GM18520 (cell line): ENCODE measurements around the gene UNC50.

Experiments used
- ATAC-seq: cut with Tn5 transposase; IDR thresholded peaks from one replicate; pipeline ENCODE4 v1.9.1; 2021; ENCODE audit not compliant: unreplicated experiment

UNC50 gene, protein sequence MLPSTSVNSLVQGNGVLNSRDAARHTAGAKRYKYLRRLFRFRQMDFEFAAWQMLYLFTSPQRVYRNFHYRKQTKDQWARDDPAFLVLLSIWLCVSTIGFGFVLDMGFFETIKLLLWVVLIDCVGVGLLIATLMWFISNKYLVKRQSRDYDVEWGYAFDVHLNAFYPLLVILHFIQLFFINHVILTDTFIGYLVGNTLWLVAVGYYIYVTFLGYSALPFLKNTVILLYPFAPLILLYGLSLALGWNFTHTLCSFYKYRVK

GRCh38 chr2:98608116-98608961, at the start of gene UNC50, which contains the start of gene COA5:
Gene UNC50 (plus strand): TSS chr2:98608589. CDS start chr2:98609760, 1,171 bp downstream.
Gene COA5 (minus strand): TSS chr2:98608512. CDS start chr2:98608405, 107 bp downstream.
- ATAC-seq: peak; percentile 81

- ATAC-seq: no peak
These were observed 49.4 kb upstream of the UNC50 start for GRCh38 chr2:98558852-98559530.

- ATAC-seq: no peak
These were observed 48.8 kb upstream of the UNC50 start for GRCh38 chr2:98559581-98559980.

DNA sequence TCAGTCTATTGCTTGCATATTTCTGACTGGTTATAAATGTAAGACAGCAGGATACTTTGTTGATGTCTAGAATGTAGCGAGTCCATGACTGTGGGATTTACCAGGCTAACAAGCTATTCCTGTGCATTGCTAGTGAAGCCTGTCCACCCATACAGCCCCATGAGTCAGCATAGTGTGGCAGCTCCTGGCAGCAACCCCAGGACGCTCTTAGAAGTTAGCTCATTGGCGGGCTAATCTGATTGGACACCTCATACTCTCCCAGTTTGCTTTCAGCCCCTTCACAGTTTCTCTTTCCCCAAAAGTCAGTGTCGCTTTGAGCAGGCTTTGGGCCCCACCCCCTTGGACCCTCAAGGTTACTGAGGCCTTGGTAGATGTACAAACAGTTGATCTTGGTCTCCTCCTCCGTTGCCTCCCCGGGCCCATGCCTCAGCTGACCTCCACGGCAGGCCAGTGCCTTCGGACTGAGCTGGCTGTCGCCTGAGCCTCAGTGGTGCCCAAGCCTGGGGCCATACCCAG, 48.1 kb upstream of the UNC50 start:
- no peak for ATAC-seq

- ATAC-seq: no peak
These were observed 47.4 kb upstream of the UNC50 start for GRCh38 chr2:98561018-98561417.

GRCh38 chr2:98561902-98562695, 46.3 kb upstream of the UNC50 start:
- no peak for ATAC-seq

DNA sequence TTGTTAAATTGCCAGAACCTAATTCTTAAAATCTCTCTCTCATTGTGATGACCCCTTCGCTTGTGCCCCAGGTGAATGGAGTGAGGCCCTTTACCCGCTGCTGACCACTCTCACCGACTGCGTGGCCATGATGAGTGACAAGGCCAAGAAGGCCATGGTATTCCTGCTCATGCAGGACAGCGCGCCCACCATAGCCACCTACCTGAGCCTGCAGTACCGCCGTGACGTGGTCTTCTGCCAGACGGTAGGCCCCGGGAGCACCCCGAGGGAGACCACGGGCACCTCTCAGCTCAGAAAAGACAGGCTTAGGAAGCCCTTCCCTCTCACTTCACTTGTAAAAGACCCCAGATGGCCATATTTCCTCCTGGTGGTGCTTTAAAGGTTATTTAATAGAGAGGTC, 45.0 kb upstream of the UNC50 start:
- no peak for ATAC-seq

- no peak for ATAC-seq
These were observed 43.8 kb upstream of the UNC50 start for GRCh38 chr2:98564541-98565132.

DNA sequence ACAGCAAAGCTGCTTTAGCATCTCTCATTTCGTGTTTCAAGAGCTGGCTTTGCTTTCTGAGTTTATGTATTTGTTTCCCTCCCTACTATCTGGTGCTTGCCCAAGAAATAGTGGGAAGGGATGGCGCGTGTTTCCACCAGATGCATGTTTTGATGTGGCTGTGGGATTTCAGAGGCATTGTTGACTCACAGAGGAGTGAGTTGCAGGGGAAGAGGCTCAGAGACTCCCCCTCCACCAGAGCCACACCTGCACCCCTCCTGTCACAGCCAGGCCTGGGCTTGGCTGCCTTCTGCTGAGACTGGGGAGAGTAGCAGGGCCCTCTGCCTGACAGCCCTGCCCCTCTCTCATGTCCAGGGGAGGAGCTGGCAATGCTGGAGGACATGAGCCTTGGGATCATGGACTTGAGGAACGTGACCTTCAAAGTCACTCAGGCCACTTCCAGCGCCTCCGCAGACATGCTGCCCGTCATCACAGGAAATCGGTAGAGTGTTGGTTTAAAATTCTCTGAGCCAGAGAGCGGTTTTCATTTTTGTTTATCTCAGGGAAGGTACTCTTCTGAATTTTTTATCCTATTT, 43.0 kb upstream of the UNC50 start:
- no peak for ATAC-seq

DNA sequence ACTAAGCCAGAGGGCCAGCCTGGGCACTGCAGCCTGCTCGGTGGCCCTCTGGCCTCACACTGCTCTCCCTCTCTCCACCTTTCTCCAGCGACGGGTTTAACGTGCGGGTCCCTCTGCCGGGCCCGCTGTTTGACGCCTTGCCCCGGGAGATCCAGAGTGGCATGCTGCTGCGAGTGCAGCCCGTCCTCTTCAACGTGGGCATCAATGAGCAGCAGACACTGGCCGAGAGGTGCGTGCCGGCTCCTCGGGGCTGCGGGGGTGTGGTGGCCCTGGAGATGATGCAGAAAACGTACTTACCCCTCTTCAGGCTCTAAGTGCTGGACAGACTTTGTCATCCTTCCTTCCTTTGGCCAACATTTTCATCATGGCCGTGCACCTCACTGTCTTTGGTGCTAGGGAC, 42.4 kb upstream of the UNC50 start:
- ATAC-seq: no peak

DNA sequence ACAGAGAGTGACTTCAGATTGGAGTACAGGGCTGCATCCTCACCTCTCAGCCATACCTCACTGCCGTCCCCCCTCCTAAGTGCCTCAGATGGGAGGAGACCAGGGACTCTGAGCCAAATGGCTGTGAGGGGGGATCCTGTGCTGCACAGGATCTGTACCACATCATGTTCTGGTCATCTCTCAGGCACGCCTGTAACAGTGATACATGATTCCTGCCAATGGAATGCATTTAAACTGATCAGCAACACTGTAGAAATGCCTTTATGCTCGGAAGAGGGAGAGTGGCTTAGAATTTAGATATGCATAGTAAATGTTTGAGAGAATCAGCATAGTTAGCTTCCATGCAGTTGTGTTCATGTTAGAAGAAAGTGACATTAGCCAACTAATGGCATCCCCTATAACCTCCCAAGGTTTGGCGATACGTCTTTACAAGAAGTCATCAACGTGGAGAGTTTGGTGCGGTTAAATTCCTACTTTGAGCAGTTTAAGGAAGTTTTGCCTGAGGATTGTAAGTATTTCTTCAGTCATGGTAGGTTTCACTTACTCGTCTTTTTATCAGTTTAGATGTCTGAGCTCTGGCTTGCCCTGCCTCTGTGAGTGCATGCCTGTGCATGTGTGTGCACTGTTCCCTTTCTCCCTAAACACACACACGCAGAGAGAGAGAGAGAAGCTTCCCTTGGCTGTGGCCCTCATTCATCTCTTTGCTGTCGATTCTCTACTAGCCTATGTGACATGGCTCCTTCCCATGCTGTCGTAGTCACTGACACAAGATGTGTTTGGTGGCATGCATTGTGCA, 40.0 kb upstream of the UNC50 start:
- no peak for ATAC-seq

DNA sequence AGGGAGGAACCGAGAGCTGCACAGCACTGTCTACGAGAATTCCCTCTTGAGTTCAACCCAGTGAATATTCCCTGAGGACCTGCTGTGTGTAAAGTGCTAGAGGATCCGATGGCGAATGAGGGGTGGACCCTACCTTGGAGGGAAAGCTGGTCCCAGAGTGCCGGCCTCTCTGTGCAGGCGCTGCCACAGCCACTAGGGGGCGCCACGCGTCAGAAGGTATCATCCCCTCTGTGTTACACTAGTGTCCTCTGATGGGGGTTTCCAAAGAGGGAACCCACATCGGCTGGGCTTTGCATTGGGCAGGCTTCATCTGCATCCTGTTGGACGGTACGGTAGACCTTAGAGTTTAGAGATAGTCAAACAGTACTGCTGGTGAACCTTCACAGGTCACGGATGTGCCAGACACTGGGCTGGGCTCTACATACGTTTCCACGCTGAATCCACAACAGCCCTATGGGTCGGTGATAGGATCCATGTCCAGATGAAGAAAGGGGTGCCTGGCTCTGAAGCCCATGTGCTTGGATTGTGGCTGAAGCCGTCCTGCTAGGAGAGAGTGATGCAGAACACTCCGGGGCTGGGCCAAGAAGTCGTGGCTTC, 39.1 kb upstream of the UNC50 start:
- no peak for ATAC-seq

- ATAC-seq: no peak
These were observed 38.5 kb upstream of the UNC50 start for GRCh38 chr2:98569915-98570314.

GRCh38 chr2:98570356-98570755, 38.0 kb upstream of the UNC50 start:
- ATAC-seq: no peak

GRCh38 chr2:98571121-98571701, 37.2 kb upstream of the UNC50 start:
- no peak for ATAC-seq

DNA sequence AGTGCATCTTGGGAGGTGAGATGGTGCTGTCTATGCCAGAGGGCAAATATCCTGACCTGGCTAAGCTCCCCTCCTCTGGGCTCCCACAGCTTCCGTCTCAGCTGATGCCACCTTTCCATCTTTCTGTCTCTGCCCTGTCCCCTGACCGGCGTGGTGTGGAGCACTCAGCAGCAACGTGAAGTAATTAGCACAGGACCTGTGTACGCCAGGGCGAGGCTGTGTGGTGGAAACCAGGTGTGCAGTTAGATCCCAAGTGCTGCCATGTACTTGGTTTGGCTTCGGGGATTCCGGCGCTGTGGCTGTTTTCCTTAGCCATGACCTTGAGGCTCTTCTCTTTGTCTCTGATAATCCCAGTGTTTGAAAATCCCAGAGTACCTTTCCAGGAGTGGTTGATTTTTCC, 36.6 kb upstream of the UNC50 start:
- no peak for ATAC-seq

- no peak for ATAC-seq
These were observed 36.2 kb upstream of the UNC50 start for GRCh38 chr2:98572211-98572610.

DNA sequence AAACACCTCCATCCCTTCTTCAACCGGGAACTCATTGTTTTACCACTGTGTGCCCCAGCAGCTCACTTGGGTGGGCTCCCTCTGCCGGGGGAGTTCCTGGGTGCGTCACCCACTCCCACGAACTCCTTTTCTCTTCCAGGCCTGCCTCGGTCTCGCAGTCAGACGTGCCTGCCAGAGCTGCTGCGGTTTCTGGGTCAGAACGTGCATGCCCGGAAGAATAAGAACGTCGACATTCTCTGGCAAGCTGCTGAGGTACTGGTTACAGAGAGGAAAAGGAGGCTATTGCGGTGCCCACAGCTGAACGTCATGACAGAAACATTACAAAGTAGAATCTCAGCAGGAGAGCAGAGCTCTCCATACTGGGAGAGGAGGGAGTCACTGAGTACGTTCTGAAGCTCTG, 35.7 kb upstream of the UNC50 start:
- no peak for ATAC-seq
